Uterus (tissue), 2 donors: ENCODE results near the gene CCR2.

Source experiments
- CTCF ChIP-seq, 4 experiments: fragments of 200-600 bp in 2 of 4; fragments of 450-650 bp in 2 of 4; sonication (generic) in 2 of 4; IDR thresholded peaks; one replicate each; pipeline ENCODE4 v1.5.1; 2016 to 2019; ENCODE audit warnings: antibody characterized with exemption in 4 of 4, mild to moderate bottlenecking in 2 of 4, moderate library complexity in 1 of 4
- POLR2A ChIP-seq, 2 donors: fragments of 450-650 bp; IDR thresholded peaks; one replicate each; pipeline ENCODE4 v1.6.1; 2016; ENCODE audit warnings: antibody characterized with exemption in 2 of 2, mild to moderate bottlenecking in 1 of 2, moderate library complexity in 1 of 2

- TF ChIP-seq CTCF (IDR thresholded peaks at IDR 0.05) (no peak), POLR2A (IDR thresholded peaks at IDR 0.05) (no peak)
These were observed 32.3 kb upstream of the CCR2 start for GRCh38 chr3:46321461-46322104.
